ENCODE results near the gene XPA.

The XPA gene

DNA sequence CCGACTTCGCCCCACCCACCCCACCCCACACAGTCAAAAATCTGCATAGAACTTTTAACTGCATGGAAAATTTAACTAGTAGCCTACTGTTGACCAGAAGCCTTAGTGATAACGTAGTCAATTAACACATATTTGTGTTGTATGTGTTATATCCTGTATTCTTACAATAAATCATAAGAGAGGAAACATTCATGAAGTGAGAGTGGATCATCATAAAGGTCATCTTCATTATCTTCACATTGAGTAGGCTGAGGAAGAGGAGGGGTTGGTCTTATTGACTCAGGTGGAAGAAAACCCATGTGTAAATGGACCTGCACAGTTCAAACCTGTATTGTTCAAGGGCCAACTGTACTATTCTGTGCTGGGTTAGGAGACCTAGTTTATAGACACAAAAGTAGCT, 31.4 kb downstream of the XPA start:
- no peak for DNase-seq
- intact Hi-C loops (cut with DNase I), result no loop called here

DNA sequence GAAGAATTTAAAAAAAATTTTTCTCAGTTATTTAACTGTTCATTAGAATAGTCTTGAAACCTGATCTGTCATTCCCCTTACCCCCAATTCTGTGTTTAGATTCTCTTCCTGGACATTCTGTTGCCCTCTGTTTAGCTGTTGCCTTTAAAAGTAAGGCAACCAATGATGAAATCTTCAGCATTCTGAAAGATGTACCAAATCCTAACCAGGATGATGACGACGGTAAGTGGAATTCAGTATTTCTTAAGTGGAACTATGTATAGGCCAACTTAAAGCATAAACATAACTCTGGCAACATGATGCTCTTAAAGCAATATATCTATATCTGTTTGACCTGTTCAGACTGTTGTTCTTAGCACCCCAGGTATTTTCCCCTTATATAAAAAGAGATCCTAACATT, 36.3 kb downstream of the XPA start:
- intact Hi-C loops (cut with DNase I), result no loop called here

DNA sequence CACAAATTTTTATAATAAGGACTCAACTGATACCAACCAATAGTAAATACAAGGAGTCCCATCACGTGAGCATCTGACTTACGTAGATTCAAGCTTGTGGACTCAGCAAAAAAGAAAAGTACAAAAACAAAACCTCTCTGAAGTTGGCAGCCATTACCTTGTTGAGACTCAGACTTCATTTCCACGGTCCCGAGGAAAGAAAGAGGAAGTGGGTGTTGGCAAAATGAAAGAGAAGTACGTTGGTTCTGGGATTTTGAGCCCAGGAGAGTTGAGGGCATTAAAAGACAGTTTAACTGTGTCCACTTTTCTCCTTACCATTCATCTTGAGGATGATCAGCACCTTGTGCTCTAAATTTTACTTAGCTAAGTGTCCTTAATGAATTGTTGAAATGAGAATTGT, 36.8 kb downstream of the XPA start:
- no peak for DNase-seq
- intact Hi-C loops (cut with DNase I), result no loop called here

More for the DNA sequence above, 36.3 kb downstream of the XPA start:
- DNase-seq, result no peak

DNA sequence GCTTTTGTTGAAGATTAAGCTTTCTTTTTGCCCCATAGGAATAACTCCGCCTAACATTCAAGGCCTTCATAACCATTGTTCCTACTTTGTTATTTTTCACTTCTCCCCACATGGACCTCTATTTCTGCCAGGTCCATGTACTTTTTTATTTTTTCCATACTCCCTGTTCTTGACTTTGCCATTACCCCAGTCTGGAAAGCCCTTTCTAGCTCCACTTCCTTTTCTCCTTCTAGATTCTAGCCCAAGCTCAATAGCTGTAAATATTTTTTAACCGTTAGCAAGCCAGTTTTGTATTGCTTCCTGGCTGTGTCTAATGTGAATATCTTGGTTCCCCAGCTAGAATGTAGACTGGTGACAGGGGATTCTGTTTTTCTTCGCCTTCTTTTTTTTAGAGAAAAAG, 37.4 kb downstream of the XPA start:
- intact Hi-C loops (cut with DNase I), result no loop called here

DNA sequence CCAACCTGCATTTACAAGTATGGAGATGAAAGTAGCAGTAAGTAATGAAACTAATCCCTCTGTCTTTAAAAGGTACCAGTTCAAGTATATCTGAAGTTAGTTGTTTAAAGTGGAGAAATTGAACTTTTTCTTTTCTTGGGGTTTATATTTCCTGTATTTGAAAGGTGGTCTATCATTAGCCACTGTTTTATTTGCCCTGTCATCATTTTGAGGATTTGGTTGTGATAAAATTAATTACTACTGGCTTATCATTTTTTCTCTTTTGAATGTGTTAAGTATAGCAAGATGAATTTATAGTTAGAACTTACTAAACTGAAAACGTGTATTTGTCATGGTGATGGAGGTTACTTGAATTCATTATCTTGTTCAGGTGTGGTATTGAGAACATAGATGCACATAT, 38.4 kb downstream of the XPA start:
- no peak for DNase-seq
- intact Hi-C loops (cut with DNase I), result no loop called here

More for the DNA sequence above, 37.4 kb downstream of the XPA start:
- no peak for DNase-seq

DNA sequence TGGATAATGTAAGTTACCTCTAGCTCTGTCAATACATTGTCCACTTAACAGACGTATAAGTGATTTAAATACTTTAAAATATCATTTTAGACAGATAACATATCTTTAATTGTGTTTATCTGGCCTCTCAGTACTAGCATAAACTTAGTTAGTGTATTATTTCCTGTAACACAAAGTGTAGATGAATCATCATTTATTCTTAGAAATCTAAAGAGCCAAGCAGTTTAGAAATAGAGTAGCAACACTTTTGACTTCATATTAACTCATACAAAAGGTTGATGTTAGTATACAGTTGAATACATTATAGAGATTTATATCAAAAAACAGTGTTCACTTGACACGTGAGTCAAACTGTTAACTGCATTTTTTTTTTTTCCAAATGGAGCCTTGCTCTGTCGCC, 45.5 kb downstream of the XPA start:
- DNase-seq, result no peak
- intact Hi-C loops (cut with DNase I), result no loop called here

DNA sequence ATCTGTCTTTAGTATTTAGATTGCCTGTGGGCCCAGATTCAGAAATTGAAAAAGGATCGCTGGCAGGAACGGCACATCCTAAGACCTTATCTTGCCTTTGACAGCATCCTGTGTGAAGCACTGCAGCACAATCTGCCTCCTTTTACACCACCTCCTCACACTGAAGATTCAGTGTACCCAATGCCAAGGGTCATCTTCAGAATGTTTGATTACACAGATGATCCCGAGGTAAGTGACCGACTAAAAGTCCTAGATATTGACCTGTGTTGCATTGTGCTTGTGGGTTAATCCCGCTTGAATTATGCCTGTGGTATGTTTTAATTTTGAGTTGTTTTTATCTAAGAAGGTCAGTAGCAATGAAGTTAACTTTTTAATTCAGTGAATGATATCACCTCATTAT, 49.1 kb downstream of the XPA start:
- intact Hi-C loops (cut with DNase I), result no loop called here

DNA sequence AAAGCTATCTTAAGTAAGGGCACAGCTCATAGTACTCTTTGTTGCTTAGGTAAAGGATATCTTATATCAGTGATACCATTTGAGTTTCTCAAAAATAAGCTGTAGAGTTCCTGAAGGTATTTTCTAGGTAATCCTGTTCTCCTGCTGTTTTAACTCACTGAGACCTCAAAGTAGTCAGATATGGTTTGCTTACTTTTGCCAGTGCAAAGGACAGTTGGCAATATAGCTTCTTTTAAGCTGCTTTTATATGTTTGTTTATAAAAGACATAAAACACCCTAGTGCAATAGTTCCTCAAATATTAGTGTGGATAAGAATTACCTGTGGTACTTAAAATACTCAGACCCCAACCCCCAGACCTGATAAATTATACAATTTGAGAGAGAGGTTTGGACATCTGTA, 51.4 kb downstream of the XPA start:
- no peak for DNase-seq
- intact Hi-C loops (cut with DNase I), result no loop called here

More for the DNA sequence above, 49.1 kb downstream of the XPA start:
- DNase-seq, result no peak

DNA sequence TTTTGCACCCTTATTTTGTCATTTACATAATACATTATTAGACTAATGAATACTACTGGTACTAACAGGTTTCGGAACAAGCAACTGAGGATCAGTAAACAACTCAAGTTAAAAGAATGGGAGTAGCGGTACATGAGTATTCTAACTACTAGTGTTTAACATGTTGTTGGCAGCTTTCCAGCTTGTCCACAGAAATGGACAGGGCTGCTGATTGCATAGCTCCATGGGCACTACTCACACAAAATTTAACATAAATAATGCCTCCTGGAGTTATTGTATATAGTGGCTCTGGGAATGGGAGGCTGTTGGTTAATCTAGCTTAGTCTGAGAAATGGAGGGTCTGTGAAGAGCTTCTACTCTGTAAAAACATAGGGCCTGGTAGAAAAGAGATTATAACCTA, 56.8 kb downstream of the XPA start:
- no peak for DNase-seq
- intact Hi-C loops (cut with DNase I), result no loop called here

DNA sequence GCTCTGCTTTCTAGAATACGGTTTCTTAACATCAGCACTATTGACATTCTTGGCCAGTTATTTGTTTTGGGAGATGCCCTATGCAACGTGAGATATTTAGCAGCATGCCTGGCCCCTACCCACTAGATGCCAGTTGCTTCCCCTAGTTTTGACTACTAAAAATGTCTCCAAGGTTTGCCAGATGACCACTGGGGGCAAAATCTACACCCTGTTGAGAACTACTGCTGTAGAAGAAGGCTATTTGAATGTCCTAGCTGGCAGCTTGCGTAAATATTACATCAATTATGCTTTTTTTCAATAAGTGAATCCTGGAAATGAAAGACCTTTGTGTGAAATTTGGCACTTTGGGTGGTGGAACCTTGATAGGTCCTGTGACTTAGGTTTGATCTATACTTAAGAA, 58.5 kb downstream of the XPA start:
- DNase-seq, result no peak
- intact Hi-C loops (cut with DNase I), result loop anchor here (10.0 kb wide), 1 partner anchor 346 kb away; the partner anchor contains the start of gene ANP32B

DNA sequence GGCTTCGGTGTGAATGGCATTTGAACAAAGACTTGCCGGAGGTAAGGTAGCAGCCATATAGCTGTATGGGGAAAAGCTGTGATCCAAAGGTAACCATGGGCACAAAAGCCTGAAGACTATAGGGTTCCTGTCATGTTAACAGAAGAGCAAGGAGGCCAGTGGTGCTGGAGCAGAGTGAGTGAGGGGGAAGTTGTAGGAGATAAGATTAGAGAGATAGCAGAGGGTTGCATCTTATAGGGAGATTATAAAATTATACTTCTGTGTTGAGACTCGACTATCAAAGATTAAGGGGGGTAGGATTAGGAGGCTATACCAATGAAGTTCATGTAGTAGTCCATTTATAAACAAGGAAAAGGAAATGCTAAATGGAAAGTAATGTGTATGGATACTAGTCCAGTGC, 60.2 kb downstream of the XPA start:
- DNase-seq, result no peak
- intact Hi-C loops (cut with DNase I), result loop anchor here (10.0 kb wide), 1 partner anchor 348 kb away; the partner anchor contains the start of gene ANP32B

DNA sequence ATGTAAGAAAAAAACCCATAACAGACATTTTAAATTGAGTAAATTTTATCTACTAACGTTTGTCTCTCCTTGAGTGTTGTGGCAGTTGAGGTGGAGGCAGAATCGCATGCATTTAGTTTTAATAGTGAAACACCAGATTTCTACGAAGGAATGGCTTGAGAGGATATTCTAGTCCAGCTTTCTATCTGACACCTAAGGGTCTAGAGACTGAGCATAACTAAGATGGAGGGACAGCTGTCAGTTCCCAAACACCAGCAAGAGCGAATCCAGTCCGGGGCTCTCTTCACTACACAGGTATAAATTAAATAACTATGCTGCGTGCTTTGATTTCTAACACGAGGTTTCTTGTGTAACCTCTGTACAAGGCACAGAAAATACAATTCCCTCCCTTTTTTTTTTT, 62.1 kb downstream of the XPA start:
- DNase-seq, result no peak
- intact Hi-C loops (cut with DNase I), result loop anchor here (2.0 to 10.0 kb wide), 2 partner anchors 62 to 350 kb away; partner anchors contain the start of genes ANP32B and XPA

DNA sequence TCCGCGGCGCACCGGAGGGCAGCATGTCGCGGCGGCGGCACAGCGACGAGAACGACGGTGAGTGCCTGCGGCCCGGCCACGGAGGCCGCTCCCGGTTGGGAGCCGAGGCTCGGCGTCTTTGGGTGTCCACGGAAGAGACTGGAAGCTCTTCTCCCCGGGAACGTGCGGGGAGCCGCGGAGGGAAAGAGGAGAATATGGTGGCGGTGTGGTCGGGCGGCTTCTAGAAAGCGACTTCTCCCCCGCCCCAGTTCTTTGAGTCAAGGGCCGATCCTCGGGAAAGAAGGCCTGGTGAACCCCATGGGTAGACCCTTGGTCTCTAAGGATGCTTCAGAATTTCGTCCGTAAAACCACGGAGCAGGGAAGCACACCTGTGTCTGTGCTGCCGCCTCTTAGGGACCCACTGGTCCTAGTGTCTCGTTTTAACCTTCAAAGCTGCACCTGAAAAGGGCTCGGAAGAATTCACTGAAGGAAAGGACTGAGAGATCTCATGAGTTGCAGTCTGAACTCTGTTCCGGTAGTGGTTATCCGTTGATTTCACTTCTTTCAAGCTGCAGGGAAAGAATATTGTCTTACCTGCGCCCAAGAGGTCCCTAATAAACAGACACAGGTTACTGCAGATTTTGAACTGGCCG, 63.2 kb downstream of the XPA start:
- DNase-seq, result peak in 2 of 10 donors; percentile 6 to 16
- intact Hi-C loops (cut with DNase I), result loop anchor here (2.0 to 10.0 kb wide), 2 partner anchors 63 to 351 kb away; partner anchors contain the start of genes ANP32B and XPA

DNA sequence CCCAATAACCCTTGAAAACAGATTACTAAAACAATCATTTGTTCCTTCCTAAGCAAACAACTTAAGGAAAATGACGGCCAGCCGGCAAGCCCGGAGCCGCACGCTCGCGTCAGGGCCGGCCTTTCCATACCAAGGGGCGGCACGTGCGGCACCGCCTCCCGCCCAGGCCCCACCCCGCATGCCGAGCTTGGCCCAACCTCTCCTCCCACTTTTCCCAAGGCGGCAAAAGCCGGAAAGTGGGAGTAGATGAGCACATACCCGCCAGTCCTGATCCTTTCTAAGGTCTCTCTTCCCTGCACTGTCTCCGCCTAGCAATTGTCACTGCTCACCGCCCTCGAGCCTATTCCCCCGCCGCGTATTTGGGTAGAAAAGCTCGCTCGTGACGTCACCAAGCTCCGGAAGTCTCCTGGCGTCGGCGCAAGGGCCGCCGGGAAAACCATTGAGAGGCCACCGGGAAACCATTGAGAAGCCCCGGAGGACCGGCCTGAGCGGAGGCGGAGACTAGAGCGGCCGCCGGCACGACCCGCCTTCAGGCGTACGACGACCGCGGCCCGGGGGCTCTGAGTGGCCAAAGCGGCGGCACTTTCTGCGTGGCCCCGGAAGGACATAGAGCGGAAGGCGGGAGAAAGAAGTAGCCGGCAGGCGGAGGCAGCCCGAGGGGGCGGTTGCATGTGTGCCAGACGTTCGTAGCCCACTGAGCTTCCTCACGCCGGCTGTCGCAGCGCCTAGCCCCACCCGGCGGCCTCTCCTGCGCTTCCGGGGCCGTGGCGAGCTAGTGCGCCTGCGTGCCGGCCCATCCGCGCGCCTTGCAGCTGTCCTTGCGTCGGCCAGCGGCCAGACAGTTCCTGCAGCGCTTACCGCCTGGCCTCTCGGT, 63.9 kb downstream of the XPA start, which contains the start of the genes NCBP1 and TSTD2:
TSS of gene NCBP1 (plus strand) at position 837 of the 874 bp plus-strand sequence. CDS start 61 bp downstream, outside the sequence.
TSS of gene TSTD2 (minus strand) at position 384 of the 874 bp plus-strand sequence. CDS start 5,806 bp downstream, outside the sequence.
- peak; percentile 94 to 100 (median 98) for DNase-seq
- intact Hi-C loops (cut with DNase I), result loop anchor here (10.0 kb wide), 1 partner anchor 352 kb away; the partner anchor contains the start of gene ANP32B

DNA sequence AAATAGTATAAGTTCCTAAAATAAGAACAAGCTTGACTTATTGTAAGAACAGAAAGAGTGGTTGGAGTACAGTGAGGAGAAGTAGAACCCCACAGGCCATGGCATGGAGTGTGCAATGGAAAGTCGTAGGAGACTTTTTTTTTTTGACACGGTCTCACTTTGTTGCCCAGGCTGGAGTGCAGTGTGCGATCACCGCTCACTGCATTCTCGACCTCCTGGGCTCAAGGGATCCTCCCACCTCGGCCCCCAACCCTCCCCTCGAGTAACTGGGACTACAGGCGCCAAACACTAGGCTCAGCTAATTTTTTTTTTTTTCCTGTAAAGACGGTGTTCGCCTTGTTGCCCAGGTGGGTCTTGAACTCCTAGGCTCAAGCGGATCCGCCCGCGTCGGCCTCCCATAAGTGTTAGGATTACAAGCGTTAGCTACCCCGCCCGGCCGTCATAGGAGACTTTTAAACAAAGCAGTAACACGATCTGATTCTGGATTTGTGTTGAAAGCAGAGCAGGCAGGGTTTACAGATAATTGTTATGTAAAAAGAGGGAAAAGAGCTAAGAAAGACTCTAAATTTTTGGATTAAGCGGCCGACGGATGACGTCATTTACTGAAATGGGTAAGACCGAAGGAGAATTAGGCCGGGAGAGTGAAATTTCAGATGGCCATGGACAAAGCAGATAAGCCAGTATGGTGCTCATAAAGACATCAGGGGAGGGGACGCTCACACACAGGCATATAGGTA, 64.7 kb downstream of the XPA start:
- peak in 6 of 10 donors; percentile 11 to 82 (median 32) for DNase-seq
- intact Hi-C loops (cut with DNase I), result loop anchor here (10.0 kb wide), 1 partner anchor 352 kb away; the partner anchor contains the start of gene ANP32B

DNA sequence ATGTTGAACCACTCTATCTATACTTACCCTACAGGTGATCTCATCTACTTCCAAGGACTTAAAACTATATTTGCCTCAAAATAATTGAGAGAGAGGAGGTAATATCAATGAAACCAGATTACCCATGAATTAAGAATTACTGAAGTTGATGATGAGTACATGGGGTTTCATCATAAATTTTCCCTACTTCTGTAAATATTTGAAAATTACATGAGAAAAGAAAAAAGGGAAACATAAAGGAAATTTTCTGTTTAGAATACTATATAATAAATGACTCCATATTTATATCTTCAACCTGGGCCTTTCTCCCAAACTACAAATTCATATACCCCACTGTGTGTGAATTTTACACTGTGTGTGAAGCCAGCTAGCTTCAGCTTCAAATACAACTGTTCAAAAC, 66.5 kb downstream of the XPA start:
- intact Hi-C loops (cut with DNase I), result loop anchor here (10.0 kb wide), 1 partner anchor 354 kb away; the partner anchor contains the start of gene ANP32B
- no peak for DNase-seq

DNA sequence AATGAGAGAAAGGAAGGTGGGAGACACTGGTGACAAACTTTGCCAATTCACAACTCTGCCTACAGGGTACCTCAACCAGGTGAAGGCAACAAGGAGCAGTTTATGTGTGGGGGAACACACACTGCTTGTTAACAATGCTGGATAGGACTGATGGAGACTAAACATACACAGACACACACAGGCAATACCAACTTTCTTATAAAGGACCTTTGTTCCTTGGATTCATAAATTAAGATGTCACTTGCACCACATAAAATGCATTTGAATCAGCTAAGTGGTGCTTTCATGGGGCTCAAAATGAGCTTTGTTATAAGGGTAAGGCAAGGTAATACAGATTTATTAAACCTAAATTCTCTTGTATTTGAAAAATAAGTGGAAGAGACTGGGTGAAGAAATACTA, 68.0 kb downstream of the XPA start:
- intact Hi-C loops (cut with DNase I), result no loop called here
- no peak for DNase-seq

DNA sequence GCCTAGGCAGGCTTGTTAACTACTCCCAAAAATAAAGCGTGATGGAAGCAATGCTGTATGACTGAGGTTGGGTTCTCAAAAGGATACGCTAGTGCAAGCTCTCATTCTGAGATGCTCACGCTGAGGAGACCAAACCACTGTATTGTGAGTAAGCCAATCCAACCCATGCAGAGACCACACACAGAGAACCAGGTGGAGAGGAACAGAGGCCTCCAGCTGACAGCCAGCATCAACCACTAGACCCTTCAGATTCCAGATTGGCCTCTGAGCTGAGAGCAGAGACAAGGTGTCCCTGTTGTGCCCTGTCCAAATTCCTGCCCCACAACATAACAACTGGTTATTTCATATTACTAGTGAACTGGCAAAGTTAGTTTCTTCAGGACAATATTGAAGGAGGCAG, 68.5 kb downstream of the XPA start:
- intact Hi-C loops (cut with DNase I), result no loop called here
- DNase-seq, result no peak

DNA sequence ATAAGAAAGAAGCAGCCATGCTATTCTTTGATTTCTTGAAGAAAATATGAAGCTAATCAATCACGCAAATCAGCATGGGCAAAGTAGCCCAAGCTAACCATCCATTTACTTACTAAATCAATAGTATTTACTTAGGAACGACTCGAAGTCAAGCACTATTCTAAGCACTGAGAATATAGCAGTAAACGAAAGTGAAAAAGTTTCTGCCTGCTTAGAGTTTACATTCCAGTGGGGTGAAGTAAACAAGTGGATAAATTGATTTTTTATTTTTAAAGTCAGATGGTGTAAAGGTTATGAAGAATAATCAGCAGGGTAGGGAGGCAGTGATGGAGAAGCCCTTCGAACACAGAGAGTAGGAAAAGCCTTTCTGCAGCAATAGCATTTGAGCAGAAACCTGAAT, 69.5 kb downstream of the XPA start:
- intact Hi-C loops (cut with DNase I), result no loop called here
- DNase-seq, result no peak

DNA sequence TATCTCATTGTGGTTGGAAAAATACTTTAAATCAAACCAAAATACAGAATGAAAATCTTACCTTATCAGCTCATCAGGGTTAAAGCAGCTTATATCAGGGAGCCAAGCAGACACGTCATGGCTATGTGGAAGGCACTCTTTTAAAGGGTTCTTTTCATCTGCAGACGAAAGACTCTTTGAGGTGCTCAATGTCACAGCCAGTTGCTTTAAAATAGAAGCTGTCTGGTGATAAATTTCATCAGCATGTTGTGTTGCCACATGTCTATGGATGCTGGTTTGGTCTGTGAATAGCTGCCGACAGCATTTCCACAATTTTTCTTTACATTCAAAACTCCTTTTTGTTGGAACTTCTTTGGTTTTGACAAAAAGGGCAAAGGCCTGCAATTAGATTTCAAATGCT, 71.5 kb downstream of the XPA start:
- DNase-seq, result no peak
- intact Hi-C loops (cut with DNase I), result no loop called here

Measured in posterior cingulate gyrus (tissue), 11 donors.